ENCODE data around the gene MED16.

GRCh38 chr19:901216-902092 is 8.5 kb upstream of the MED16 start:
- no peak for TF ChIP-seq CTCF (IDR thresholded peaks at IDR 0.05)
- no peak for TF ChIP-seq POLR2A (IDR thresholded peaks at IDR 0.05)

Data from lower leg skin (tissue), 3 donors.